ENCODE data around the gene PSIP1.
"Not testable (repeated sequence)": the region's sequence is repeated elsewhere in the genome, so short reads cannot be mapped to it uniquely, and the experiment has no call there.

- TF ChIP-seq ZFX (IDR thresholded peaks at IDR 0.05); MAX (IDR thresholded peaks at IDR 0.05); ZNF274 (IDR thresholded peaks at IDR 0.05; ENCODE audit: low read depth, low read length); CEBPB (IDR thresholded peaks at IDR 0.05; ENCODE audit: low read depth); RAD21 (IDR thresholded peaks at IDR 0.05; ENCODE audit: low read depth); SP1 (IDR thresholded peaks at IDR 0.05; ENCODE audit: low read depth): not testable (repeated sequence)
- TF ChIP-seq, protein P1, sequence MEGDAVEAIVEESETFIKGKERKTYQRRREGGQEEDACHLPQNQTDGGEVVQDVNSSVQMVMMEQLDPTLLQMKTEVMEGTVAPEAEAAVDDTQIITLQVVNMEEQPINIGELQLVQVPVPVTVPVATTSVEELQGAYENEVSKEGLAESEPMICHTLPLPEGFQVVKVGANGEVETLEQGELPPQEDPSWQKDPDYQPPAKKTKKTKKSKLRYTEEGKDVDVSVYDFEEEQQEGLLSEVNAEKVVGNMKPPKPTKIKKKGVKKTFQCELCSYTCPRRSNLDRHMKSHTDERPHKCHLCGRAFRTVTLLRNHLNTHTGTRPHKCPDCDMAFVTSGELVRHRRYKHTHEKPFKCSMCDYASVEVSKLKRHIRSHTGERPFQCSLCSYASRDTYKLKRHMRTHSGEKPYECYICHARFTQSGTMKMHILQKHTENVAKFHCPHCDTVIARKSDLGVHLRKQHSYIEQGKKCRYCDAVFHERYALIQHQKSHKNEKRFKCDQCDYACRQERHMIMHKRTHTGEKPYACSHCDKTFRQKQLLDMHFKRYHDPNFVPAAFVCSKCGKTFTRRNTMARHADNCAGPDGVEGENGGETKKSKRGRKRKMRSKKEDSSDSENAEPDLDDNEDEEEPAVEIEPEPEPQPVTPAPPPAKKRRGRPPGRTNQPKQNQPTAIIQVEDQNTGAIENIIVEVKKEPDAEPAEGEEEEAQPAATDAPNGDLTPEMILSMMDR (IDR thresholded peaks at IDR 0.05 in 2 of 3, conservative IDR thresholded peaks at IDR 0.05 in 1 of 3; ENCODE audit: borderline replicate concordance in 1 of 3, insufficient read depth in 1 of 3, low read depth in 2 of 3, low read length in 2 of 3): not testable (repeated sequence)
- TF ChIP-seq, protein P2, sequence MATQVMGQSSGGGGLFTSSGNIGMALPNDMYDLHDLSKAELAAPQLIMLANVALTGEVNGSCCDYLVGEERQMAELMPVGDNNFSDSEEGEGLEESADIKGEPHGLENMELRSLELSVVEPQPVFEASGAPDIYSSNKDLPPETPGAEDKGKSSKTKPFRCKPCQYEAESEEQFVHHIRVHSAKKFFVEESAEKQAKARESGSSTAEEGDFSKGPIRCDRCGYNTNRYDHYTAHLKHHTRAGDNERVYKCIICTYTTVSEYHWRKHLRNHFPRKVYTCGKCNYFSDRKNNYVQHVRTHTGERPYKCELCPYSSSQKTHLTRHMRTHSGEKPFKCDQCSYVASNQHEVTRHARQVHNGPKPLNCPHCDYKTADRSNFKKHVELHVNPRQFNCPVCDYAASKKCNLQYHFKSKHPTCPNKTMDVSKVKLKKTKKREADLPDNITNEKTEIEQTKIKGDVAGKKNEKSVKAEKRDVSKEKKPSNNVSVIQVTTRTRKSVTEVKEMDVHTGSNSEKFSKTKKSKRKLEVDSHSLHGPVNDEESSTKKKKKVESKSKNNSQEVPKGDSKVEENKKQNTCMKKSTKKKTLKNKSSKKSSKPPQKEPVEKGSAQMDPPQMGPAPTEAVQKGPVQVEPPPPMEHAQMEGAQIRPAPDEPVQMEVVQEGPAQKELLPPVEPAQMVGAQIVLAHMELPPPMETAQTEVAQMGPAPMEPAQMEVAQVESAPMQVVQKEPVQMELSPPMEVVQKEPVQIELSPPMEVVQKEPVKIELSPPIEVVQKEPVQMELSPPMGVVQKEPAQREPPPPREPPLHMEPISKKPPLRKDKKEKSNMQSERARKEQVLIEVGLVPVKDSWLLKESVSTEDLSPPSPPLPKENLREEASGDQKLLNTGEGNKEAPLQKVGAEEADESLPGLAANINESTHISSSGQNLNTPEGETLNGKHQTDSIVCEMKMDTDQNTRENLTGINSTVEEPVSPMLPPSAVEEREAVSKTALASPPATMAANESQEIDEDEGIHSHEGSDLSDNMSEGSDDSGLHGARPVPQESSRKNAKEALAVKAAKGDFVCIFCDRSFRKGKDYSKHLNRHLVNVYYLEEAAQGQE (IDR thresholded peaks at IDR 0.05; ENCODE audit: low read depth): not testable (repeated sequence)
Observed at GRCh38 chr9:15441841-15442240, 68.9 kb downstream of the PSIP1 start.
